IMR-90 (cell line): ENCODE results near the gene SNX22. TPM values are rescaled to one million over a fixed set of nuclear protein-coding genes. Genes with fewer than 3 reads are reported as not detected.

Experiments used
- ATAC-seq: fragments of 200-7000 bp; cut with Tn5 transposase; 2 replicates; pipeline ENCODE4 v1.9.1; 2020; ENCODE audit warnings: low read depth, mild to moderate bottlenecking, moderate library complexity
- BruUV-seq: library from RNA; stranded (reverse); fragments of 400-500 nt; replicated peaks from 2 replicates; lab custom pipeline; 2021; lab: Mats Ljungman, UMichigan
- CTCF ChIA-PET: fragments of 300-600 bp; formaldehyde crosslinking; extraction: SDS; loops from one replicate; lab custom pipeline; 2021; ENCODE audit warnings: antibody characterized with exemption; lab: Yijun Ruan, JAX
- POLR2A ChIA-PET: fragments of 300-600 bp; sonication (Branson Sonifier 250); formaldehyde crosslinking; loops from one replicate; lab custom pipeline; 2022; ENCODE audit warnings: antibody characterized with exemption; ENCODE audit not compliant: unreplicated experiment; lab: Charles Lee
- DNase-seq: peaks from one replicate; pipeline ENCODE4 v3.0.0; 2013
- H2AFZ ChIP-seq: replicated peaks from 2 replicates; pipeline ENCODE3; 2013; ENCODE audit warnings: low read length, mild to moderate bottlenecking; ENCODE audit not compliant: poor library complexity
- H2AK5ac ChIP-seq: 2 replicates; pipeline ENCODE4 v1.6.1; 2013; ENCODE audit warnings: low read depth, low read length, inconsistent platforms
- H2AK9ac ChIP-seq: replicated peaks from 2 replicates; pipeline ENCODE3; 2013; ENCODE audit warnings: mild to moderate bottlenecking, low read depth, low read length, moderate library complexity; ENCODE audit not compliant: poor library complexity
- H2BK120ac ChIP-seq: 2 replicates; pipeline ENCODE4 v1.6.1; 2013; ENCODE audit warnings: low read depth, low read length, inconsistent platforms
- H2BK15ac ChIP-seq: 3 replicates; pipeline ENCODE4 v1.6.1; 2013; ENCODE audit warnings: low read depth, low read length, inconsistent platforms
- H2BK20ac ChIP-seq: 2 replicates; pipeline ENCODE4 v1.6.1; 2013; ENCODE audit warnings: low read depth, mild to moderate bottlenecking, inconsistent platforms, low read length, moderate library complexity
- H2BK5ac ChIP-seq: 2 replicates; pipeline ENCODE4 v1.6.1; 2013; ENCODE audit warnings: mild to moderate bottlenecking, low read depth, low read length, inconsistent platforms; ENCODE audit not compliant: poor library complexity, severe bottlenecking
- H3K14ac ChIP-seq: replicated peaks from 2 replicates; pipeline ENCODE4 v1.6.1; 2013; ENCODE audit warnings: low read depth, low read length, inconsistent platforms
- H3K18ac ChIP-seq: 2 replicates; pipeline ENCODE4 v1.6.1; 2013; ENCODE audit warnings: low read depth, low read length, control low read depth
- H3K23ac ChIP-seq: 2 replicates; pipeline ENCODE4 v1.6.1; 2013; ENCODE audit warnings: low read depth, low read length, inconsistent platforms
- H3K27ac ChIP-seq: 2 replicates; pipeline ENCODE4 v1.5.1; 2013; ENCODE audit warnings: mild to moderate bottlenecking, control low read depth, low read length; ENCODE audit not compliant: insufficient read depth
- H3K27me3 ChIP-seq: 2 replicates; pipeline ENCODE4 v1.6.1; 2013; ENCODE audit warnings: low read length; ENCODE audit not compliant: control insufficient read depth, insufficient read depth
- H3K36me3 ChIP-seq: 2 replicates; pipeline ENCODE4 v1.6.1; 2013; ENCODE audit warnings: low read length, mixed read lengths; ENCODE audit not compliant: control insufficient read depth, insufficient read depth
- H3K4ac ChIP-seq: 2 replicates; pipeline ENCODE4 v1.6.1; 2013; ENCODE audit warnings: low read depth, low read length, inconsistent platforms
- H3K4me1 ChIP-seq: 2 replicates; pipeline ENCODE4 v1.6.1; 2013; ENCODE audit warnings: low read length, mixed read lengths; ENCODE audit not compliant: control insufficient read depth, insufficient read depth
- H3K4me2 ChIP-seq: 2 replicates; pipeline ENCODE4 v1.6.1; 2013; ENCODE audit warnings: low read depth, mild to moderate bottlenecking, control low read depth, low read length, moderate library complexity
- H3K4me3 ChIP-seq: 2 replicates; pipeline ENCODE4 v1.5.1; 2013; ENCODE audit warnings: low read depth, mild to moderate bottlenecking, control low read depth, low read length, moderate library complexity; ENCODE audit not compliant: insufficient read depth
- H3K56ac ChIP-seq: 2 replicates; pipeline ENCODE4 v1.6.1; 2013; ENCODE audit warnings: low read length, inconsistent platforms; ENCODE audit not compliant: insufficient read depth; ENCODE audit errors: extremely low read depth
- H3K79me1 ChIP-seq, 2 experiments: 2 replicates each; pipeline ENCODE4 v1.6.1; 2013; ENCODE audit warnings: low read length in 2 of 2, inconsistent platforms in 1 of 2, low read depth in 1 of 2
- H3K9ac ChIP-seq: 2 replicates; pipeline ENCODE4 v1.6.1; 2013; ENCODE audit warnings: low read depth, low read length, control low read depth
- H3K9me1 ChIP-seq: 2 replicates; pipeline ENCODE4 v1.6.1; 2013; ENCODE audit warnings: low read length, inconsistent platforms; ENCODE audit not compliant: insufficient read depth
- H3K9me3 ChIP-seq: 2 replicates; pipeline ENCODE4 v1.6.1; 2013; ENCODE audit warnings: low read length; ENCODE audit not compliant: control insufficient read depth, insufficient read depth
- H4K20me1 ChIP-seq: 2 replicates; pipeline ENCODE4 v1.6.1; 2013; ENCODE audit warnings: low read length, inconsistent platforms; ENCODE audit not compliant: insufficient read depth
- H4K5ac ChIP-seq: 2 replicates; pipeline ENCODE4 v1.6.1; 2013; ENCODE audit warnings: mild to moderate bottlenecking, low read depth, low read length, control low read depth
- H4K8ac ChIP-seq, 2 experiments: 2 replicates each; pipeline ENCODE4 v1.6.1; 2013; ENCODE audit warnings: low read depth in 2 of 2, low read length in 2 of 2, control low read depth in 1 of 2, inconsistent platforms in 1 of 2
- H4K91ac ChIP-seq: 2 replicates; pipeline ENCODE4 v1.6.1; 2013; ENCODE audit warnings: low read depth, low read length, inconsistent platforms; ENCODE audit not compliant: insufficient read depth
- BHLHE40 ChIP-seq: fragments of 150-350 bp; IDR thresholded peaks from 2 replicates; pipeline ENCODE4 v1.6.1; 2016; ENCODE audit warnings: mild to moderate bottlenecking, low read depth, low read length
- CEBPB ChIP-seq: IDR thresholded peaks from 2 replicates; pipeline ENCODE4 v1.6.1; 2012; ENCODE audit warnings: low read depth, low read length, improper control_type of control experiment
- ELK1 ChIP-seq: fragments of 150-350 bp; IDR thresholded peaks from 2 replicates; pipeline ENCODE4 v1.6.1; 2016; ENCODE audit warnings: low read depth, mild to moderate bottlenecking, low read length, moderate library complexity, borderline replicate concordance
- FOS ChIP-seq: fragments of 150-350 bp; IDR thresholded peaks from 2 replicates; pipeline ENCODE4 v1.6.1; 2016; ENCODE audit warnings: low read depth, low read length
- MAZ ChIP-seq: IDR thresholded peaks from 2 replicates; pipeline ENCODE4 v1.6.1; 2012; ENCODE audit warnings: low read depth, mild to moderate bottlenecking, low read length, improper control_type of control experiment, moderate library complexity, borderline replicate concordance
- NFE2L2 ChIP-seq: fragments of 150-350 bp; IDR thresholded peaks from 2 replicates; pipeline ENCODE4 v1.6.1; 2016; ENCODE audit warnings: low read depth, mild to moderate bottlenecking, low read length
- POLR2A ChIP-seq: IDR thresholded peaks from 2 replicates; pipeline ENCODE4 v1.6.1; 2012; ENCODE audit warnings: mild to moderate bottlenecking, low read depth, low read length
- RAD21 ChIP-seq: IDR thresholded peaks from 2 replicates; pipeline ENCODE4 v1.6.1; 2012; ENCODE audit warnings: low read length, improper control_type of control experiment
- RCOR1 ChIP-seq: IDR thresholded peaks from 2 replicates; pipeline ENCODE4 v1.6.1; 2012; ENCODE audit warnings: mild to moderate bottlenecking, low read length, improper control_type of control experiment; ENCODE audit not compliant: insufficient replicate concordance
- RFX5 ChIP-seq: IDR thresholded peaks from 2 replicates; pipeline ENCODE4 v1.8.0; 2012; ENCODE audit warnings: low read depth, mild to moderate bottlenecking, low read length, moderate library complexity
- SMC3 ChIP-seq: fragments of 150-350 bp; IDR thresholded peaks from 2 replicates; pipeline ENCODE4 v1.6.1; 2016; ENCODE audit warnings: low read depth, mild to moderate bottlenecking, antibody characterized with exemption, low read length, moderate library complexity
- WGBS, 2 experiments: methylation state at CpG; one replicate each; pipeline versions ENCODE4 v1.1.5 to v1.1.7; 2013; ENCODE audit warnings: missing lambda C conversion rate in 2 of 2; ENCODE audit not compliant: insufficient read length in 1 of 2; ENCODE audit errors: extremely low coverage in 2 of 2; 5-methylcytosine and 5-hydroxymethylcytosine counted together
- dilution Hi-C: fragments of 300-500 bp; cut with HindIII; formaldehyde crosslinking; loops from one replicate; pipeline ENCODE4 v1.14.3; 2018; ENCODE audit warnings: low sequenced_read_pairs; ENCODE audit not compliant: unreplicated experiment
- in situ Hi-C: fragments of 300-500 bp; cut with MboI; formaldehyde crosslinking; loops from 3 replicates; pipeline ENCODE4 v1.14.3; 2019; ENCODE audit warnings: low sequenced_read_pairs, inconsistent platforms, mixed read lengths
- intact Hi-C: fragments of 100-400 bp; cut with micrococcal nuclease; formaldehyde crosslinking; loops from 2 replicates; pipeline ENCODE4 v1.10.0; 2022
- polyA plus RNA-seq, 3 experiments: library from polyadenylated mRNA; depleted of rRNA; stranded (reverse); fragments of >200 nt; gene quantifications; 2 replicates each; pipeline ENCODE4 v1.2.3, GENCODE V29; 2012; ENCODE audit warnings: low replicate concordance in 1 of 3
- total RNA-seq: library from RNA; depleted of rRNA; stranded (reverse); fragments of >200 nt; gene quantifications from 2 replicates; pipeline ENCODE4 v1.2.3, GENCODE V29; 2012
- TF ChIP-seq, protein P1 (sequence below): conservative IDR thresholded peaks from 2 replicates; pipeline ENCODE4 v1.5.1; 2012; ENCODE audit warnings: mild to moderate bottlenecking, low read depth, low read length, improper control_type of control experiment

SNX22 gene
- total and polyA plus RNA-seq, 2 of the 4 experiments (the other 2 are of a cell fraction), result 0.12 to 0.18 TPM

- CTCF ChIA-PET, result no interaction called here
- Histone ChIP-seq H3K18ac (no peak overlapping the region), H2BK5ac (no peak overlapping the region), H3K56ac (no peak overlapping the region), H3K27ac (no peak overlapping the region), H3K36me3 (peaks cover 61% of the 10 kb centered on the region), H2AK5ac (no peak overlapping the region), H3K4me1 (peaks cover 6% of the 10 kb centered on the region), H4K5ac (no peak overlapping the region), H3K14ac (no peak overlapping the region), H4K91ac (no peak overlapping the region), H2BK15ac (no peak overlapping the region), H4K20me1 (peaks cover 70% of the 10 kb centered on the region), H3K4me2 (no peak overlapping the region), H3K4me3 (no peak overlapping the region), H3K9me3 (no peaks in the 10 kb centered on the region), H3K23ac (no peak overlapping the region), H2AK9ac (no peak overlapping the region), H2AFZ (no peak overlapping the region), H2BK120ac (no peak overlapping the region), H3K4ac (no peak overlapping the region), H3K9me1 (peaks cover 10% of the 10 kb centered on the region), H2BK20ac (no peak overlapping the region), H3K9ac (no peak overlapping the region), H3K79me1 (peaks cover 27 to 36% of the 10 kb centered on the region in 2 experiments), H3K27me3 (peaks cover 12% of the 10 kb centered on the region), H4K8ac (no peak overlapping the region)
- intact Hi-C loops (no loop called here), in situ Hi-C loops (no loop called here), dilution Hi-C loops (no loop called here)
- POLR2A ChIA-PET, result no interaction called here
- BruUV-seq, result no TSS peak
- no peak for ATAC-seq
- DNase-seq, result no peak
- 97% methylated on average over 14 of the region's 16 CpGs; no CpG with 5 or more reads in 1 of the 2 experiments for WGBS, 2 experiments
- TF ChIP-seq POLR2A, result no peak
- TF ChIP-seq NFE2L2, result no peak
- TF ChIP-seq, protein P1, sequence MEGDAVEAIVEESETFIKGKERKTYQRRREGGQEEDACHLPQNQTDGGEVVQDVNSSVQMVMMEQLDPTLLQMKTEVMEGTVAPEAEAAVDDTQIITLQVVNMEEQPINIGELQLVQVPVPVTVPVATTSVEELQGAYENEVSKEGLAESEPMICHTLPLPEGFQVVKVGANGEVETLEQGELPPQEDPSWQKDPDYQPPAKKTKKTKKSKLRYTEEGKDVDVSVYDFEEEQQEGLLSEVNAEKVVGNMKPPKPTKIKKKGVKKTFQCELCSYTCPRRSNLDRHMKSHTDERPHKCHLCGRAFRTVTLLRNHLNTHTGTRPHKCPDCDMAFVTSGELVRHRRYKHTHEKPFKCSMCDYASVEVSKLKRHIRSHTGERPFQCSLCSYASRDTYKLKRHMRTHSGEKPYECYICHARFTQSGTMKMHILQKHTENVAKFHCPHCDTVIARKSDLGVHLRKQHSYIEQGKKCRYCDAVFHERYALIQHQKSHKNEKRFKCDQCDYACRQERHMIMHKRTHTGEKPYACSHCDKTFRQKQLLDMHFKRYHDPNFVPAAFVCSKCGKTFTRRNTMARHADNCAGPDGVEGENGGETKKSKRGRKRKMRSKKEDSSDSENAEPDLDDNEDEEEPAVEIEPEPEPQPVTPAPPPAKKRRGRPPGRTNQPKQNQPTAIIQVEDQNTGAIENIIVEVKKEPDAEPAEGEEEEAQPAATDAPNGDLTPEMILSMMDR, result no peak
- no peak for TF ChIP-seq RCOR1
- TF ChIP-seq ELK1, result no peak
- no peak for TF ChIP-seq RAD21
- TF ChIP-seq SMC3, result no peak
- TF ChIP-seq RFX5, result no peak
- TF ChIP-seq CEBPB, result no peak
- no peak for TF ChIP-seq MAZ
- no peak for TF ChIP-seq FOS
- TF ChIP-seq BHLHE40, result no peak
These were observed 5.3 kb downstream of the SNX22 start for GRCh38 chr15:64156652-64157331.
